GM18505 (cell line): Measurements from ENCODE around the gene GNG14.

Source experiments
- ATAC-seq: cut with Tn5 transposase; IDR thresholded peaks from one replicate; pipeline ENCODE4 v1.9.1; 2021; ENCODE audit not compliant: unreplicated experiment
- POLR2A ChIP-seq: IDR thresholded peaks from 4 replicates; pipeline ENCODE4 v1.6.1; 2011; ENCODE audit warnings: borderline replicate concordance; ENCODE audit not compliant: insufficient read depth, insufficient read length; ENCODE audit errors: extremely low read depth

Gene GNG14

GRCh38 chr19:12656899-12657571 lies 30.8 kb upstream of the GNG14 start:
- TF ChIP-seq POLR2A: no peak
- ATAC-seq: no peak

DNA sequence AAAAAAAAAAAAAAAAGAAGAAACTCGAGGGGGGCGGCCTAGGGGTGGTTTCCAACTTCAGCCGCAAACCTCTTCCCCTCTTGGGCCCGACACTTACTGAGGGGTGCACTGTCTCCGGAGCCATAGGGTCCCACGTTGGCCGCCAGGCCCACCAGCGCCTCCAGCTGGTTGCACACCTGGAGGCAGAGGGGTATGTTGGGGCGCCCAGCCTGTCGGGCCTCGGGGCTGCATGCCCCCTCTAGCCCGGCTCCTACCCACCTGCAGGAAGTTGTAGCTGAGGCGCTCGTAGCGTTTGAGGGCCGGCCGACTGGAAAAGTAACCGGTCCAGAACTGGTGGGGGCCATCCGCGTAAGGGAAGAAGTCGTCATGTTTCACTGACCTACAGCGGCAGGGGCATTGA lies 29.8 kb upstream of the GNG14 start:
- TF ChIP-seq POLR2A: no peak
- ATAC-seq: no peak

DNA sequence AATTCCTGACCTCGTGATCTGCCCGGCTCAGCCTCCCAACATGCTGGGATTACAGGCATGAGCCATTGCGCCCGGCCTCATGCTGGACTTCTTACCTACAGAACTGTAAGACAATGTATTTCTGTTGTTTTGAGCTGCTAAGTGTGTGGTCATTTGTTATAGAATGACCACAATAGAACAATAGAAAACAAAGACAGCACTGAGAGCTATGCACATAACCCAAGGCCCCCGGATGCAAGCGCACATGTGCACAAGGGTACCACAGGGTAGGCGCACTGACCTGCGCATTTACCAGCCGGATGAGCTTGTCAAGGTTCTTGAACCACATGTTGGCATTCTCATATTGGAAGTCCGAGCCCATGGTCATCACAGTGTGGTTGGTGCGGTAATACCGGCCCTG lies 26.8 kb upstream of the GNG14 start:
- no peak for TF ChIP-seq POLR2A
- ATAC-seq: no peak

GRCh38 chr19:12664406-12665280 lies 23.2 kb upstream of the GNG14 start:
- TF ChIP-seq POLR2A: no peak
- ATAC-seq: no peak

DNA sequence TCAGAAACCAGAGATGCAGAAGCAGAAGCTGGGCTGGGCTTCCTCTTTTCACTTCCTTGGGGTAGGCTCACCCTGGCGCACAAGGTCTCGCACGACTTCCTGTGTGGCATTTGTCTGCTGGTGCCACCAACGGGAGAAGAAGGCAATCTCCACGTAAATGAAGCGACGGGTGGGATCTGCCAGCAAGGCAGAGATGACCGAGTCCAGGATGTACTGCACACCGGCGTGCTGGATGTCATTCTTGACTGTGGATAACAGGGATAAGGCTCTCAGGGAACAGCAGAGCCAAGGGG lies 22.6 kb upstream of the GNG14 start:
- peak; percentile 51 for TF ChIP-seq POLR2A
- ATAC-seq: no peak

DNA sequence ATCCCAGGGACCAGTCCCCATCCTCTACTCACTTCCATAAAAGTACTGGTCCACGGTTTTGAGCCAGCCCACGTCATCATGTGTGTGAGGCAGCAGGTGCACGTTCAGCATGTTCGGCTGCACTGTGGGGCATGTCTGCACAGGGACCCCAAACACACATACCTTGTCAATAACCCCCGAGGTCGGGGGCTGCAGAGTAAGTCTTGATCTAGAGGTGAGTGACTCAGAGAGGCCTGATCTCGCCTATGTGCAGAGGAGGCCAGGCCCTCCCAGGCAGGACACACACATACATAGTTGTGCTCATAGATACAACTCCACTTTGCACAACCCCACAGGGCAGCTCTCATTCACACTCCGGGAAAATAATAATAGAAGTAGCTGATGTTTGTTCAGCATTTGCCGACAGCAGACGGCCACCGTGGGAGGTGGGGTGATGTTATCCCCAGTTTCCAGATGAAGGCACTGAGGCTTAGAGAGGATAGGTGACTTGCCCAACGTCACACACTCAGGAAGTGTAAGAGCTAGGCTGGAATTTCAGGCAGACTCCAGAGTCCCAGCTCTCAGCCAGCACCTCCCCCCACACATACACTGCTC lies 22.0 kb upstream of the GNG14 start:
- no peak for ATAC-seq
- no peak for TF ChIP-seq POLR2A

DNA sequence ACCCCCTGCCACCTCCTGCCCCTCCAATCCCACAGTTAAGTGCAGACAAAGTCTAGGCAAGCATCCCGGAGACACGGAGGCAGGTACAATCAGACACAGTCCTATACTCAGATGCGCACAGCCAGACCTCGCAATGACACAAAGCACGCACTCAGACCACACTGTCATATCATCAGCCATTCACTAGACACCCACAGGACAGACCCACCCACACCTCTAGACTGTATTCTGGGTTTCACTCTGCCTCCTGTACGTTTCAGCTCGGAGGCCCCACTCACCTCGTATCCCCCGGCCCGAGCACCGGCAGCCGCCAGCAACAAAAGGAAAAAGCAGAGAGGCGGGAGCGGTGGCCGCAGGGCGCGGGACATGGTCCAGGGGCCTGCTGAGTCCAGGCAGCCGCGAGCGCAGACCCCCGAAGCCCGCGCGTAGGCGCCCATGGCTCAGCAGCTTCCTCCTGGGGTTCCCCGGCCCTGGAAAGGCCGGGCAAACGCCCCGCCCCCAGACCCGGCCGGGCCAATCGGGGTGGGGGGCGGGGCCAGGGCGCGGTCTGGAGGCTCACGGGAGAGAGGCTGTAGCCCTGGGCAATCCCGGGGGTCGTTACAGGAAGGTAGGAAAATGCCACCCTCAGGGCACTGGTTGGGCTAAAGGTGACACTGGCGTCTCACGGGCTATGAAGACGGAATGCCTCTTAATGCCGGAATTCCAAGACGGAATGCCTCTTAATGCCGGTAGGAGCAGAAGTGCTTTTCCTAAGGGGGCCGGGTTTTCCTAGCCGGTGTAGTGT lies 21.3 kb upstream of the GNG14 start, which contains the start of the genes MAN2B1 and WDR83:
Gene MAN2B1 (minus strand): TSS at position 478 of the 784 bp plus-strand sequence. CDS start 41 bp downstream, at position 437.
Gene WDR83 (plus strand): TSS at position 543 of the 784 bp plus-strand sequence. CDS start 2,984 bp downstream, outside the sequence.
- ATAC-seq: no peak
- peak; percentile 72 for TF ChIP-seq POLR2A

DNA sequence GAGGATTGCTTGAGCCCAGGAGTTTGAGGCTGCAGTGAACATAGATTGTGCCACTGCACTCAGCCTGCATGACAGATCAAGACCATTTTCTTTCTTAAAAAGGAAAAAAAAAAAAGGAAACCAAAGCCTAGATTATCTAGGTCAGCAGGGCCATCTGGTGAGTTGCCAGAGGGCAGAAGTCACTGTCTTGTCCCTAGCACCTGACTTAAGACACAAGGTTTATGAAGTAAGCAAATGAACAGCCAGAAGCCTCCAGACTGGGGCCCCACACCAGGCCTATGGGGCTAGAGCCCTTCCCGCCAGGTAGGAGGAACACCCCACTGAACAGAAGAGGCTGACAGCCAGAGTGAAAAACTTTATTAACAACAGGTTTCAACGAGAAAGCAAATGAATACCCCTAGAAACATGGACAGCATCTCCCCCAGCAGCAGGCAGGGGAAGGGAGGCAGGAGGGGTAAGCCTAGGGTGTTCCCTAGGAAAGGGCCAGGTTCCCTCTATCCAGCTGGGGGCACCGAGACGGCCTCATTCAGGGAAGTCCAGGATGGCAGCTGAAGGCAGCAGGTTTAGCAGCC lies 20.0 kb upstream of the GNG14 start:
- TF ChIP-seq POLR2A: no peak
- no peak for ATAC-seq

- no peak for TF ChIP-seq POLR2A
- ATAC-seq: no peak
Measured at GRCh38 chr19:12668346-12668745, 19.5 kb upstream of the GNG14 start.

DNA sequence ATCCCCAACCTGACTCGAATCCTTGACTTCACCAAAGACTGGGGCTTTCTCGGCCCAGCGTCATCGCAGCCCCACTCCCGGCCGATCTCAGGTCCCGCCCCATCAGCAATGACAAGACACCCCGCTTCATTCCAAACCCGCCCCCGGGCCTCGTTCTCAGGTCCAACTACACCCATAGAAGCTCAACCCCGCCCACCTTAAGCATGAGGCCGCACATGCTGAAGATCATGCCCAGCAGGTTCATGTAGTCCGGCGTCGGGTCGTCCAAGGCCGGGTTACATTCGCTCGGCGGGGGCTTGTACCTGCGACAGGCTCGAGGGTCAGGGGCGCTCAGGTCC lies 18.9 kb upstream of the GNG14 start:
- ATAC-seq: no peak

DNA sequence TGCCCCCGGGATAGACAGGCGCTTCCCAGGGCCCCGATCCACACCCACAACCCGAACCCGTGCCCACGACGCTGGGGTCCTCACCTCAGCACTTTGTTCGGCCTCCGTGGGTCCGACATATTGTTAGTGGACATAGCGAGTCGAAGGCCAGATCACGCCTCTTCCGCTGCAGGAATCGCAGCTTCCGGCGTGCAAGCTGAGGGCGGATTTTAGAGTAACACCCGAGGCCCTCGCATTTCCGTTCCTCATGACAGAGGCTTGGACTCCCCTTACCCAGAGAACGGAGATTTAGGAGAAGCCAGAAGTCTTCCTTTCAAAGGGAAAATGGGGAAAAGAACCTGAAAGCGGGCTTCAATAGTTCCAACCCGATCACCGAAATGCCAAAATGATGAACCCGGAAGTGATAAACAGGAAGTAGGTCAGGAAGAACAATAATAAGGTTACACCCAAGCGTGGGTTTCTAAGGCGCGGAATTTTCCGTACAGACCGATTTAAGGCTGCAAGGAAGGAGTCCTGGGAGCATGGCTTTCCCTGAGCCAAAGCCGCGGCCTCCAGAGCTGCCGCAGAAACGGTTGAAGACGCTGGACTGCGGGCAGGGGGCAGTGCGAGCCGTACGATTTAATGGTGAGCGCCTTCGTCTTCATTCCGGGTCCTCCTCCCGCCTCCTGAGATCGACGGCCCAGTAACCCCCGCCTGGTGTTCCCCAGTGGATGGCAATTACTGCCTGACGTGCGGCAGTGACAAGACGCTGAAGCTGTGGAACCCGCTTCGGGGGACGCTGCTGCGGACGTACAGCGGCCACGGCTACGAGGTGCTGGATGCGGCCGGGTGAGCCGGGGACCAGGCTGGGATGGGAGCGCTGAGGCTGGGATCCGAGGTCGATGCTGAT lies 18.3 kb upstream of the GNG14 start:
- TF ChIP-seq POLR2A: peak; percentile 78
- no peak for ATAC-seq

More for the DNA sequence above, 18.9 kb upstream of the GNG14 start:
- no peak for TF ChIP-seq POLR2A
